Left ventricle myocardium inferior (tissue), 1 donor: ENCODE results near the gene LRRN2. TPM values are rescaled to one million over a fixed set of nuclear protein-coding genes. Genes with fewer than 3 reads are reported as not detected.

Source experiments
- DNase-seq: peaks from one replicate; pipeline ENCODE4 v3.0.0-alpha.2; 2020
- H3K27ac ChIP-seq: fragments of 200-600 bp; replicated peaks from 2 replicates; pipeline ENCODE4 v1.8.0; 2021
- H3K27me3 ChIP-seq: fragments of 200-600 bp; 2 replicates; pipeline ENCODE4 v1.8.0; 2021; ENCODE audit warnings: low read depth
- H3K36me3 ChIP-seq: fragments of 200-600 bp; 2 replicates; pipeline ENCODE4 v1.8.0; 2021
- H3K4me1 ChIP-seq: fragments of 200-600 bp; 2 replicates; pipeline ENCODE4 v1.8.0; 2021
- H3K4me3 ChIP-seq: fragments of 200-600 bp; 2 replicates; pipeline ENCODE4 v1.8.0; 2021; ENCODE audit warnings: mild to moderate bottlenecking, moderate library complexity
- H3K9me3 ChIP-seq: fragments of 200-600 bp; replicated peaks from 2 replicates; pipeline ENCODE4 v1.8.0; 2021
- intact Hi-C: fragments of 100-400 bp; cut with micrococcal nuclease; formaldehyde crosslinking; loops from one replicate; pipeline ENCODE4 v1.11.0; 2022
- total RNA-seq: library from RNA; stranded (reverse); fragmentation: NEBNext Ultra II Directional; extraction: Animal tissue kit (Norgen Biotek cat#: 25700); gene quantifications from one replicate; pipeline ENCODE4 v1.2.1, GENCODE V29; 2021
- TF ChIP-seq, protein P1 (sequence below): fragments of 200-600 bp; IDR thresholded peaks from 2 replicates; pipeline ENCODE4 v1.8.0; 2021; ENCODE audit warnings: antibody characterized with exemption, mild to moderate bottlenecking, borderline replicate concordance
- donor health status: DM: no; HTN: yes; CAD: no; lungs with severe emphysema.

The LRRN2 gene
- total RNA-seq, 1 donor from 2014 or later, result 1.4 TPM

DNA sequence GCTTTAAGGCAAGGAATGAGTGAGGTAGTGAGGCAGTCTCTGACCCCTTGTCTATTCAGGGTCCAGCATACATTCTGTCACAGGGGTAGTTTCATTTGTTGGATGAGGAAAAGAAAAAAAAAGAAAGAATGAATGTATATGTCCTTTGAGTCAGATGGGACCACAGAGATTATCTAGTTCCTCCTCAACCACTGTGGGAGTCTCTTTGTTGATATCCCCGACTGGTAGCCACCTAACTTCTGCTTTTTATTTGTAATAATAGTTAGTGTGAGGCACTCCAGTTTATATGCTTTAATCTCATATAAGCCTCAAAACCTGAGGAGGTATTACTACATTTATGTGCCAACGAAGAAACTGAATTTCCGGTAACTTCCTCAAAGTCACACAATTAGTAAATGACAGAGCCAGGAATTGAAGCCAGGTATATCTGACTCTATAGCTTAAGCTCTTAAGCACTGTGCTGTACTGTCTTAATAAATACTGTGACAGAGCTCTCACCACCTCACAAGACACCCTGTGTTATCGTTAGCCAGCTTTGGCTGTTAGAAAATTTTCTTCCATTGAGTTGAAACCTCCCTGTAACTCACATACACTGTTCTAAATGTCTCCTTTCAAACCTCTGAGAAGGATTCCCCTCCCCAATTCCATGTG lies 87.1 kb downstream of the LRRN2 start:
- Histone ChIP-seq H3K4me1 (no peaks in the 10 kb centered on the region), H3K27me3 (peaks cover 67% of the 10 kb centered on the region), H3K4me3 (no peak overlapping the region), H3K9me3 (no peaks in the 10 kb centered on the region), H3K27ac (no peak overlapping the region), H3K36me3 (no peaks in the 10 kb centered on the region)
- intact Hi-C loops, result no loop called here
- TF ChIP-seq, protein P1, sequence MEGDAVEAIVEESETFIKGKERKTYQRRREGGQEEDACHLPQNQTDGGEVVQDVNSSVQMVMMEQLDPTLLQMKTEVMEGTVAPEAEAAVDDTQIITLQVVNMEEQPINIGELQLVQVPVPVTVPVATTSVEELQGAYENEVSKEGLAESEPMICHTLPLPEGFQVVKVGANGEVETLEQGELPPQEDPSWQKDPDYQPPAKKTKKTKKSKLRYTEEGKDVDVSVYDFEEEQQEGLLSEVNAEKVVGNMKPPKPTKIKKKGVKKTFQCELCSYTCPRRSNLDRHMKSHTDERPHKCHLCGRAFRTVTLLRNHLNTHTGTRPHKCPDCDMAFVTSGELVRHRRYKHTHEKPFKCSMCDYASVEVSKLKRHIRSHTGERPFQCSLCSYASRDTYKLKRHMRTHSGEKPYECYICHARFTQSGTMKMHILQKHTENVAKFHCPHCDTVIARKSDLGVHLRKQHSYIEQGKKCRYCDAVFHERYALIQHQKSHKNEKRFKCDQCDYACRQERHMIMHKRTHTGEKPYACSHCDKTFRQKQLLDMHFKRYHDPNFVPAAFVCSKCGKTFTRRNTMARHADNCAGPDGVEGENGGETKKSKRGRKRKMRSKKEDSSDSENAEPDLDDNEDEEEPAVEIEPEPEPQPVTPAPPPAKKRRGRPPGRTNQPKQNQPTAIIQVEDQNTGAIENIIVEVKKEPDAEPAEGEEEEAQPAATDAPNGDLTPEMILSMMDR, result no peak
- DNase-seq, result no peak

- H3K27me3 ChIP-seq, result peaks cover 23% of the 10 kb centered on the region
- intact Hi-C loops, result no loop called here
- H3K36me3 ChIP-seq, result no peaks in the 10 kb centered on the region
- H3K4me1 ChIP-seq, result no peaks in the 10 kb centered on the region
- DNase-seq, result no peak
- no peak overlapping the region for H3K27ac ChIP-seq
- no peak overlapping the region for H3K4me3 ChIP-seq
- H3K9me3 ChIP-seq, result no peaks in the 10 kb centered on the region
- TF ChIP-seq, protein P1, result no peak
Observed at GRCh38 chr1:204592246-204592948, 93.1 kb downstream of the LRRN2 start.

DNA sequence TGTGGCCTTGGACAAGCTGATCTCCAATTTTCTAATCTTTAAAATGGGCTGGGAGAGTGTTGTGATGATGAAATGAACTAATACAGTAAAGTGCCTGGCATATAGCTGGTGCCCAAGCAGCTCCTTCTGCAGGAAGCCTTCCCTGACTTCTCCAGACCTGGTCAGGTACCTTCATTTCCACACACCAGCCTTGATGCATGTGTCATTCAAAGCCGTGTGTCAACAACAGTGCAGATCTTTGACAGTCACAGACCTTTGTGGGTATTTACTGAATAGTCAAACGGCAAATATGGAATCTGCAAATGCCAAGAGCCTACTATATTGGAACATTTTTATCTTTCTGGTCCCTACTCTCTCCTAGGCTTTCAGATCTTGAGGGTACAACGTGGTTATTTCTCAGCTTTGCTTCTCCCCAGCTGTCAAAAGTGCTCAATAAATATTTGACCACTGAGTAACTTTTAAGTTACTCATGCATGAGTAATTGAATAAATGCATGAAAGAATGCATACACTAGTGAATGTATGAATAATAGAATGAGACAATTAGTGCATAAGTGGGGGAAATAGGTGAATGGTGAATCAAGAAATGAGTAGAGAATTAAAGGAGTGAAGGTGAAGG lies 94.0 kb downstream of the LRRN2 start:
- Histone ChIP-seq H3K4me3 (no peak overlapping the region), H3K27me3 (peaks cover 17% of the 10 kb centered on the region), H3K27ac (no peak overlapping the region), H3K36me3 (no peaks in the 10 kb centered on the region), H3K9me3 (no peaks in the 10 kb centered on the region), H3K4me1 (no peaks in the 10 kb centered on the region)
- DNase-seq, result no peak
- TF ChIP-seq, protein P1, result no peak
- intact Hi-C loops, result no loop called here

- Histone ChIP-seq H3K9me3 (no peaks in the 10 kb centered on the region), H3K27ac (no peak overlapping the region), H3K36me3 (no peaks in the 10 kb centered on the region), H3K4me3 (no peak overlapping the region), H3K27me3 (peaks cover 17% of the 10 kb centered on the region), H3K4me1 (peaks cover 1% of the 10 kb centered on the region)
- intact Hi-C loops, result no loop called here
- DNase-seq, result no peak
- TF ChIP-seq, protein P1, result no peak
Observed at GRCh38 chr1:204589409-204590038, 96.0 kb downstream of the LRRN2 start.

- Histone ChIP-seq H3K4me3 (no peak overlapping the region), H3K9me3 (no peaks in the 10 kb centered on the region), H3K27me3 (peaks cover 17% of the 10 kb centered on the region), H3K4me1 (peaks cover 4% of the 10 kb centered on the region), H3K27ac (no peak overlapping the region), H3K36me3 (no peaks in the 10 kb centered on the region)
- DNase-seq, result no peak
- intact Hi-C loops, result no loop called here
- TF ChIP-seq, protein P1, result no peak
Observed at GRCh38 chr1:204588826-204589225, 96.7 kb downstream of the LRRN2 start.
